GM12874 (cell line): ENCODE measurements around the gene CHN2.

Source experiments
- CTCF ChIP-seq: IDR thresholded peaks from 2 replicates; pipeline ENCODE4 v1.5.1; 2011; ENCODE audit warnings: low read depth, mild to moderate bottlenecking, control low read depth, low read length, moderate library complexity; ENCODE audit not compliant: insufficient read depth

The CHN2 gene

GRCh38 chr7:29328045-29328444 is 133.5 kb downstream of the CHN2 start:
- no peak for TF ChIP-seq CTCF

DNA sequence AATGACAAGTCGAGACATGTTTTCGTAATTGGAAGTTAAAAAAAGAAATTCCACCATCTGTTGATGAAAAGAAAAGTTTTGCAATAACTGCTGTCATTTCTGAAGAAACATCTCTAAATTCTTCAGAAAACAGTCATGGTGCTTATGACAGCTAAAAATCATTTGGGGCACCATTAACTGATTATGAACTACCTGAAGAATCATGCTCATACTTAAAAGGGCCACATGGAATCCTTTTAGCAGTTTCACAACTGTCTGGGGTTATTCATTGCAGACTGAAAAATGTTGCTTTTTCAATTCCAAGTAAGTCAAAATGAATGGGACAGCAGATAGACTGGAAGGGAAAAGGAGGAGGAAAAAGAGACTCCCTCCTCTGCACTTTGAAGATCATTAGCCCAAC is 134.2 kb downstream of the CHN2 start:
- TF ChIP-seq CTCF: no peak

DNA sequence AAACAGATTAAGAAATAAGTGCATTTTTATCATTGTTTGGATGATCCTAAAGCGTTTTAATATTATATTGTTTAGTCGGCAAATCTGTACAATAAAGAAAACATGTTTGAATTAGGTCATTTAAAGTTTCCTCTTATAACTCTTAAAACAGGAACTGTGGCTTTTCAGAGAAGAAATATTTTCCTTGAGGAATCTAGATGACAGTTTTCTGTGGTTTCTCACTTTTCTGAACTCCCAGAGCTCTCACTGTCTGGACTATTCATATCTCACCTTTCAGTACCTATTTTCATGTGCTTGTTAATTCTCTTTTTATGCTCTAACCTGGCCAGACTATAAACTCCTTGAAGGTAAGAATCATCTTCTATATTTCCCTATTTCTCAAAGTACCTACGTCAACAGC is 135.1 kb downstream of the CHN2 start:
- no peak for TF ChIP-seq CTCF

DNA sequence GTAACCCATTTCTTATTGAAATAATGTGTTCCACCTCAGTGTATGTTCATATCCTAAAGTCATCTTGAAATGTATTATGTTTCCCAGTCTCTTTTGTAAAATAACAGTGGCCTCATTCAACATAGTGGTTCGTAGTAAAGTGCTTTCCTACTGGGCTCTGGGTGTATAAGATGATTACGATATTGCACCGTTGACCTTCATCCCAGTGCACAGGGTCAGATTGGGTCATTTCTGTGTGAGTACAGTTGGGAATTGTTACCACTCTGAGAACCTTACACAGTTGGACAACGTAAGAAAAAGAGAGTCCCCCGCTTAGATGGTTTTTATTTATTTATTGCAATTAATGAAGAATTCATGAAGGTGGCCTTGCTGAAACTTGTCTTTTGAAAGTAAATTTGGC is 135.6 kb downstream of the CHN2 start:
- no peak for TF ChIP-seq CTCF

DNA sequence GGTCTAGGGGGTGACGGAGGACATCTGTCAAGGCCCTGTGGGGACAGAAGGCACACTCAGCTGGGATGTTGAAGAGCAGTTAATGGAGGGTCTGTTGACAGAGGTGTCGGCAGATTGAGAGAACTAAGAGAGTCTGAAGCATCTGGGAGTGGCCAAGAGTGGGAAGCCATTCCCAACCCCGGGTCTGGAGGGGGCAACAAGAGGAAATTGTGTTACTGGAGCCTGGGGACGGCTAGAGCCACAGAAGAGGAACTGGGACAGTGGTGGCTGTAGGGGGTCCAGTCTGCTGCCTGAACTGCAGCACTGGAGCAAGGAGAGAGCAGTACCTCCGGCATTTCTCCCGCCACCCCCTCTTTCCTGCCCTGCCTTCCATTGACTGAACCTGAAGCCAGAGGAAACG is 136.6 kb downstream of the CHN2 start:
- TF ChIP-seq CTCF: no peak

GRCh38 chr7:29332042-29332811 is 137.7 kb downstream of the CHN2 start:
- TF ChIP-seq CTCF: no peak

DNA sequence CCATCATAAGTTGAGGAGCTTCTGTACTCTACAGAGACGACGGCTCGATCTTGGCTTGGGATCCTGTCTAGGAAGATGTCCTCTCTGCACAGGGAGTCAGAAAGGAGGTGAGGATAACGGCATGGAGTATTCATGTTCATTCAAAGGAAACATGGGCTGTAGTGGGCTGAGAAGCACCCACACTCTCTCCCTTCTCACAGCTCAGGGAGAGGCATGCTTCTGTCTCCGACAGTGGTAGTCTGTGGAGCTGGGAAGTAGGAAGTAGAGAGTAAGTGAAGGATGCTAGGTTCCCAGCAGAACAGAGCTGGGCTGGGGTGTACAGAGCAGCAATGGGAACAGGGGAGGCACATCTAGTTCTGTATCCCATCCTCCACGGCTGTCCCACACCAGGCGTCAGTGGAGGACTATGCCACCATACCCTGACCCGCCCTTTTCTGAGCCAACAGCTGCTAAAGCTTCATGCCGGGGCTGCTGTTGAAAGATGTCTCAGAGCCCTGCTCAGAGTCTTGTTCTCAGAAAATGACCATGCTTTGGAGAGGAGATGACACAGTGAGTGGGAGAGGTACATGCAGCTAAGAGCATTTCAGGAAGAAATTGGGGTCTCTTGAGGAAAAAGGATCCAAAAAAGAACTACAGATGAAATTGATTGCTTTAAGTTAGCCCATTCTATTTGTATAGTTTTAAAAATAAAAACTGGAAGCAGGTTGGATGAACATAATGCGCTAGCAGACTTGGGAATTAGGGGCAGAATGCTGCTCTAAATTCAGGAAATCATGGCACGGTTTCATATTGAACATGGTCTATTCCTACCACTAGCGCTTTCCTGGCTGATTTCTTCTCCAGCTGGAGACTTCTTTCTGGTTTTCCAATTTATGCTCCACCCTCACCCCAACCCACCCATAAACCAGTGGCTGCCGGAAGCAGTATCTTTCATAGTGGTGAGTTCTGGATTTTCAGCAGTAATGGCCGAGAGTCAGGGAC is 138.6 kb downstream of the CHN2 start:
- TF ChIP-seq CTCF: no peak
